D721Med (cell line): ENCODE results near the gene SORL1-AS1.
A peak's percentile ranks its signal among the peaks of the same experiment; 100 is the strongest.
"Not testable (repeated sequence)": the region's sequence is repeated elsewhere in the genome, so short reads cannot be mapped to it uniquely, and the experiment has no call there.

Experiments used
- DNase-seq: peaks from one replicate; pipeline ENCODE4 v3.0.0; 2011; ENCODE audit warnings: low spot score; ENCODE audit not compliant: insufficient read length
- FAIRE-seq: peaks from 2 replicates; lab custom pipeline; 2011; peaks lifted over from hg19 to GRCh38; lab: Jason Lieb, UNC
- TF ChIP-seq, protein P1 (sequence below): IDR thresholded peaks from 2 replicates; pipeline ENCODE4 v1.5.1; 2012; ENCODE audit warnings: mild to moderate bottlenecking, control low read depth; ENCODE audit not compliant: insufficient read depth; ENCODE audit errors: missing control alignments

The SORL1-AS1 gene

DNA sequence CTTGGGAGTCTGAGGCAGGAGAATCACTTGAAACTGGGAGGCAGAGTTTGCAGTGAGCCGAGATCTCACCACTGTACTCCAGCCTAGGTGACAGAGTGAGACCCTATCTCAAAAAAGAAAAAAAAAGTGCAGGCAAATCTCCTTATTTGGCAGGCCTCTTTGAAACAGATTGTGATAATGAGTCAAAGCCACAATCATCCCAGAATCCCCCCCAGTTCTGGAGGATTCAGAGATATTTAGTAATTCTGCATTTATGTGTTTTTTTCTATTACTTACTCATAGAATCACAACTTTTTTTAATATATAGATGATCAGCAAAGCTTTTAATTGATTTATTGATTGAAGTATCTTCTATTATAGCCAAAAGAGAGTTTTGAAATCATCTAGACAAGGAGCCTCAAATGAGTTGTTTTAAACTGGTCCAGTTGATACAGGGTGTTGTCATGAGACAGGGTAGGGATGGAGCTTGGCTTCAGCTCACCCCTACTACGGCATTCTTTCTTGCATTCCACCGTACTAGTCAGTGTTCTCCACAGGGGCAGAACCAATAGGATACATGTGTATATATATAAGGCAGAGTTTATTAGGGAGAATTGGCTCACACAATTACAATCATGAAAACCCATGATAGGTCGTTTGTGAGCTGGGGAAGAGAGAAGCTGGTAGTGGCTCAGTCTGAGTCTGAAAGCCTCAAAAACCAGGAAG lies 39.9 kb downstream of the SORL1-AS1 start:
- no peak for FAIRE-seq
- TF ChIP-seq, protein P1, sequence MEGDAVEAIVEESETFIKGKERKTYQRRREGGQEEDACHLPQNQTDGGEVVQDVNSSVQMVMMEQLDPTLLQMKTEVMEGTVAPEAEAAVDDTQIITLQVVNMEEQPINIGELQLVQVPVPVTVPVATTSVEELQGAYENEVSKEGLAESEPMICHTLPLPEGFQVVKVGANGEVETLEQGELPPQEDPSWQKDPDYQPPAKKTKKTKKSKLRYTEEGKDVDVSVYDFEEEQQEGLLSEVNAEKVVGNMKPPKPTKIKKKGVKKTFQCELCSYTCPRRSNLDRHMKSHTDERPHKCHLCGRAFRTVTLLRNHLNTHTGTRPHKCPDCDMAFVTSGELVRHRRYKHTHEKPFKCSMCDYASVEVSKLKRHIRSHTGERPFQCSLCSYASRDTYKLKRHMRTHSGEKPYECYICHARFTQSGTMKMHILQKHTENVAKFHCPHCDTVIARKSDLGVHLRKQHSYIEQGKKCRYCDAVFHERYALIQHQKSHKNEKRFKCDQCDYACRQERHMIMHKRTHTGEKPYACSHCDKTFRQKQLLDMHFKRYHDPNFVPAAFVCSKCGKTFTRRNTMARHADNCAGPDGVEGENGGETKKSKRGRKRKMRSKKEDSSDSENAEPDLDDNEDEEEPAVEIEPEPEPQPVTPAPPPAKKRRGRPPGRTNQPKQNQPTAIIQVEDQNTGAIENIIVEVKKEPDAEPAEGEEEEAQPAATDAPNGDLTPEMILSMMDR, result no peak
- no peak for DNase-seq

DNA sequence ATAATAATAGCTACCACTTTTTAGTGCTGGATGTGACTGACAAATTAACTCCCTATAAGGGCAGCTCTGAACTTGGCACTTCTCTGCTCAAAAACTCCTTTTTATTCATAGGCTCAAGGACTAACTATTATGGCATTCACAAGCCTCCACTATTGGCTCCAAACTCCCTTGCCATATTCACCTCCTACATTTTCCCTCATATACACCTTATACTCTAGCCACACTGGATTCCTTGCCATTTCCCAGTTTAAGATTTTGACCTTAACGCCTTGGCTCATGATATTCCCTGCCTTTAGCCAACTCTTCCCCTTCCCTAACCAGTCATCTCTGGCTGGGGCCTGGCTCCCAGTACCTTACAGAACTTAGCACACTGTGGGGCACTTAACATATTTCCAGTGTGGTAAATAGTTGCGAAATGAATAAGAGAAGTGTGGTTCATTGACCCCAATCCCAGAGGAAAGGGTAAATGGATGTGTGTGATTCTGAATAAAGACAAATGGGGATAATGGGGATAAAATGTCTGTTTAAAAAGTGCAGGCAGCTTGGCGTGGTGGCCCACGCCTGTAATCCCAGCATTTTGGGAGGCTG lies 40.7 kb downstream of the SORL1-AS1 start:
- FAIRE-seq, result no peak
- TF ChIP-seq, protein P1, result no peak

DNA sequence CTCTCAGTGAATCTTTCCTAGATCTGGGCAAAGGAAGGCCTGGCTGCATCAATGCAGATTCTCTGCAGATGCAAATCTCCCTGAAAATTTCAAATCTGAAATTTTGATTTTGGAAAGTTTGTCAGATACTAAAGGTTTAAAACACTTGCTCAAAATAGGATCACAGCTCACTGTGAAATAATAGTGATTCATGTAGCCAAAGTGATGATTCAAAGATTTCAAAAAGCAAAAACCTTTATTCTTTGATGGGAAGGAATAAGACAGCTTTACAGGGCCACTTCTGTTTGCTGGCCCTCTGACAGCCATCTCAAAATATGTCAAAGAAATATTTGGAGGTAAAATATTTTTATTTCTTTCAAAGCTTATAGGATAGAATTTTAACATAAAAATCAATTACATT lies 41.4 kb downstream of the SORL1-AS1 start:
- FAIRE-seq, DNase-seq: not testable (repeated sequence)

More for the DNA sequence above, 40.7 kb downstream of the SORL1-AS1 start:
- no peak for DNase-seq

DNA sequence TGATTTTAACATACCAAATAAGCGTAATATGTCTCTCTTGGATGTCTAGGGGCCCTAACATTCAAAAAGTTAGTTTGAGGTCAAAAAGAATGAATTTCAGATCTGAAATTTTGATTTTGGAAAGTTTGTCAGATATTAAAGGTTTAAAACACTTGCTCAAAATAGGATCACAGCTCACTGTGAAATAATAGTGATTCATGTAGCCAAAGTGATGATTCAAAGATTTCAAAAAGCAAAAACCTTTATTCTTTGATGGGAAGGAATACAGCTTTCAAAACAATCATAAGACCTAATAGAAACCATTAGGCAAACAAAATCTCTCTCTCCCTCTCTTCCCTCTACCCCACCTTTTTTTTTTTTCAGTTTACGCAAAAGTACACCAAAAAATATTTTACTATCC lies 42.7 kb downstream of the SORL1-AS1 start:
- FAIRE-seq, result peak; percentile 38
- not testable (repeated sequence) for DNase-seq

DNA sequence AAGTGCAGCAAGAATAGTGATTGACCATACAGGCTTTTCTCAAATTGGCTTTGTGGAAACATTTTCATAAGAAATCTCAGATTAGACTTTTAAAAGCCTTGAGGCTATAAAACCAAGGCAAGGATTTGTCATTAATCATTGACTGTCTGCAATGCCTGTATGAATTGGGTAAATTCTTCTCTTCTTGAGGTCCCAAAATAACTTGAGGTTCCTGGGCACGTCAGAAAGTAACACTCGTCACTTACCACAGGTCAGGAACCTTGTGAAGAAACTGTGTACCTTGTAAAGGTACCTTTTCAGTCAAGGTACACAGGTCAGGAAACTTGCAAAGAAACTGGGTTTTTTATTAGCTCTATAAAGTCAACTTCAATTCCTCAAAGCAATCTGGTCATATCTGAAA lies 43.9 kb downstream of the SORL1-AS1 start:
- FAIRE-seq (no peak), DNase-seq (no peak)
- TF ChIP-seq, protein P1, result no peak

DNA sequence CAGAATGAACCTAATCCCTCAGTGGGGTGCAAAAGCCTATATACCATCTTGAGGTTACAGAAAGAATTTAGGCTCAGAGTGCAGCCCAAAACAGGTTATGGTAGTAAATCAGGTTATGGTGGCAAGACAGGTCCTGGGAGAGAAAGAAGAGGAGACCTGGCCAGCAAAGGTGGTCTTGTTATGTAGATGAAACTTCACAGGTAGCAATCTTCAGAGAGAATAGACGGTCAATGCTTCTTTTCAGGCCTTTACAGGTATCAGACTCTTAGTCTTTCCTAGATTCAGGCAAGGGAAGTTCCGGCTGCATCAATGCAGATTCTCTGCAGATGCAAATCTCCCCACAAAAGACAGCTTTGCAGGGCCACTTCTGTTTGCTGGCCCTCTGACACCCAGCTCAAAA lies 46.5 kb downstream of the SORL1-AS1 start:
- TF ChIP-seq, protein P1, result no peak
- DNase-seq, result no peak
- no peak for FAIRE-seq

- TF ChIP-seq, protein P1, result no peak
- FAIRE-seq (no peak), DNase-seq (no peak)
These were observed 47.1 kb downstream of the SORL1-AS1 start for GRCh38 chr11:121405646-121406045.

GRCh38 chr11:121394785-121395184 lies 58.0 kb downstream of the SORL1-AS1 start:
- TF ChIP-seq, protein P1, result no peak
- FAIRE-seq (no peak), DNase-seq (no peak)
